ENCODE results near the gene VPS13D. TPM values are rescaled to one million over a fixed set of nuclear protein-coding genes. Genes with fewer than 3 reads are reported as not detected.

VPS13D gene
- total and polyA plus RNA-seq, 2 of the 4 experiments (the other 2 are of a cell fraction) = 9.0 to 16.3 TPM

DNA sequence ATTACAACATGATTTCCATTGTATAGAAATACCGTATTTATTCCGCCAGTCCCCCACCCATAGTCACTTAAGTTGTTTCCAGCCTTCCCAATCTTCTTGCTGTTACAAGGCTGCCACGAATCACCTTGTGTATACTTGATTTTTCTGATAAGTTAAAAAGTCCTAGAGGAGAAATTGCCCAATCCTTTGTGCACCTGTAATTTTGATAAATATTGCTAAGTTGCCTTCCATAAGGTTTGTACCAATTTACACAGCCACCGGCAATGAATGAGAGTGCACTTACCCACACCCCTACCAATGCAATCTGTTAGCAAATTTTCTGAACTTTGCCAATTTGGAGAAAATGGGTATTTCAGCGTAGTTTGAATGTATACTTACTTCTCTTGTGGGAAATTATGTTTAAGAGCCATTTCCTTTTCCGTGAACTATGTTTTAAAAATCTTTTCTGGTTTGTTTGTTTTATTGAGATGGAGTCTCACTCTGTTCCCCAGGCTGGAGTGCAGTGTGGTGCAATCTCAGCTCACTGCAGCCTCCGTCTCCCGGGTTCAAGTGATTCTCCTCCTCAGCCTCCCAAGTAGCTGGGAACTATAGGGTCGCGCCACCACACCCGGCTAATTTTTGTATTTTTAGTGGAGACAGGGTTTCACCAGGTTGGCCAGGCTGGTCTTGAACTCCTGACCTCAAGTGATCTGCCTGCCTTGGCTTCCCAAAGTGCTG is 300.8 kb downstream of the VPS13D start:
- no peak overlapping the region for H3K4me3 ChIP-seq (ENCODE audit: insufficient read depth, low read depth, low read length)
- no peak overlapping the region for H2AK9ac ChIP-seq (replicated peaks; ENCODE audit: low read depth, low read length, poor library complexity)
- ChIA-PET POLR2A (ENCODE audit: unreplicated experiment) (no interaction called here), CTCF (no interaction called here)
- no peaks in the 10 kb centered on the region for H3K27me3 ChIP-seq (ENCODE audit: control insufficient read depth, insufficient read depth, low read length)
- H3K14ac ChIP-seq (replicated peaks; ENCODE audit: low read depth, low read length) = no peak overlapping the region
- no peak overlapping the region for H2AFZ ChIP-seq (replicated peaks; ENCODE audit: low read length, poor library complexity)
- no peak overlapping the region for H3K4ac ChIP-seq (ENCODE audit: low read depth, low read length)
- TF ChIP-seq FOS (IDR thresholded peaks at IDR 0.05; ENCODE audit: low read depth, low read length) (no peak), POLR2A (IDR thresholded peaks at IDR 0.05; ENCODE audit: low read depth, low read length) (no peak), RAD21 (IDR thresholded peaks at IDR 0.05; ENCODE audit: low read length) (no peak), RFX5 (IDR thresholded peaks at IDR 0.05; ENCODE audit: low read depth, low read length) (no peak), ELK1 (IDR thresholded peaks at IDR 0.05; ENCODE audit: borderline replicate concordance, low read depth, low read length) (no peak)
- TF ChIP-seq, protein P1, sequence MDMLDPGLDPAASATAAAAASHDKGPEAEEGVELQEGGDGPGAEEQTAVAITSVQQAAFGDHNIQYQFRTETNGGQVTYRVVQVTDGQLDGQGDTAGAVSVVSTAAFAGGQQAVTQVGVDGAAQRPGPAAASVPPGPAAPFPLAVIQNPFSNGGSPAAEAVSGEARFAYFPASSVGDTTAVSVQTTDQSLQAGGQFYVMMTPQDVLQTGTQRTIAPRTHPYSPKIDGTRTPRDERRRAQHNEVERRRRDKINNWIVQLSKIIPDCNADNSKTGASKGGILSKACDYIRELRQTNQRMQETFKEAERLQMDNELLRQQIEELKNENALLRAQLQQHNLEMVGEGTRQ (IDR thresholded peaks at IDR 0.05; ENCODE audit: low read depth, low read length) = no peak
- no peak overlapping the region for H4K5ac ChIP-seq (ENCODE audit: low read depth, low read length)
- no peak for ATAC-seq (ENCODE audit: low read depth)
- H3K9me3 ChIP-seq (ENCODE audit: control insufficient read depth, insufficient read depth, low read length) = no peaks in the 10 kb centered on the region
- intact Hi-C loops (cut with micrococcal nuclease) = no loop called here
- H2AK5ac ChIP-seq (ENCODE audit: low read depth, low read length) = no peak overlapping the region
- DNase-seq = no peak
- H3K23ac ChIP-seq (ENCODE audit: low read depth, low read length) = no peak overlapping the region
- H3K4me1 ChIP-seq (ENCODE audit: control insufficient read depth, insufficient read depth, low read length) = peaks cover 6% of the 10 kb centered on the region
- no peak overlapping the region for H2BK15ac ChIP-seq (ENCODE audit: low read depth, low read length)
- dilution Hi-C loops (cut with HindIII; ENCODE audit: low sequenced_read_pairs, unreplicated experiment) = no loop called here
- no peak overlapping the region for H2BK5ac ChIP-seq (ENCODE audit: low read depth, low read length, poor library complexity, severe bottlenecking)
- no peak overlapping the region for H4K91ac ChIP-seq (ENCODE audit: insufficient read depth, low read depth, low read length)
- no peak overlapping the region for H2BK20ac ChIP-seq (ENCODE audit: low read depth, low read length)
- no TSS peak for BruUV-seq (replicated peaks)
- in situ Hi-C loops (cut with MboI; ENCODE audit: low sequenced_read_pairs) = no loop called here
- no peak overlapping the region for H3K4me2 ChIP-seq (ENCODE audit: low read depth, low read length)
- H3K9me1 ChIP-seq (ENCODE audit: insufficient read depth, low read length) = 0 out of 2 replicates have a peak, but pooled peaks cover 4% of the 10 kb centered on the region
- no peaks in the 10 kb centered on the region for H4K20me1 ChIP-seq (ENCODE audit: insufficient read depth, low read length)
- whole genome bisulfite sequencing, 2 experiments (ENCODE audit: extremely low coverage in 2 of 2, insufficient read length in 1 of 2) = 94% methylated on average over 3 of the region's 11 CpGs; no CpG with 5 or more reads in 1 of the 2 experiments
- H3K79me1 ChIP-seq (ENCODE audit: low read depth in 1 of 2, low read length in 2 of 2) = no peaks in the 10 kb centered on the region
- no peak overlapping the region for H2BK120ac ChIP-seq (ENCODE audit: low read depth, low read length)
- H3K18ac ChIP-seq (ENCODE audit: low read depth, low read length) = no peak overlapping the region
- no peaks in the 10 kb centered on the region for H3K36me3 ChIP-seq (ENCODE audit: control insufficient read depth, insufficient read depth, low read length)
- no peak overlapping the region for H4K8ac ChIP-seq (ENCODE audit: low read depth in 2 of 2, low read length in 2 of 2)
- H3K9ac ChIP-seq (ENCODE audit: low read depth, low read length) = no peak overlapping the region
- H3K27ac ChIP-seq (ENCODE audit: insufficient read depth, low read length) = no peak overlapping the region
- no peak overlapping the region for H3K56ac ChIP-seq (ENCODE audit: extremely low read depth, insufficient read depth, low read length)
